H1 (cell line): ENCODE results near the gene MAP1LC3A. TPM values are rescaled to one million over a fixed set of nuclear protein-coding genes. Genes with fewer than 3 reads are reported as not detected.

ENCODE experiments used
- CTCF ChIA-PET: fragments of 300-600 bp; sonication (Branson Sonifier 250); formaldehyde crosslinking; loops from one replicate; lab custom pipeline; 2021; ENCODE audit not compliant: partially characterized antibody; lab: Charles Lee
- POLR2A ChIA-PET: fragments of 300-600 bp; sonication (Branson Sonifier 250); formaldehyde crosslinking; loops from one replicate; lab custom pipeline; 2021; ENCODE audit warnings: inconsistent platforms; ENCODE audit not compliant: partially characterized antibody; lab: Charles Lee
- DNase-seq, 2 experiments: peaks; one replicate each; pipeline versions ENCODE4 v3.0.0 to v3.0.0-alpha.2; 2010 to 2022; ENCODE audit warnings: low spot score in 2 of 2, low read depth in 1 of 2, mixed read lengths in 1 of 2
- FAIRE-seq: peaks from 2 replicates; lab custom pipeline; 2011; peaks lifted over from hg19 to GRCh38; lab: Jason Lieb, UNC
- H2AFZ ChIP-seq: 2 replicates; pipeline ENCODE4 v1.8.1; 2012; ENCODE audit warnings: low read length, inconsistent platforms
- H2AK5ac ChIP-seq: 2 replicates; pipeline ENCODE4 v1.6.1; 2013; ENCODE audit warnings: low read depth, low read length
- H2BK120ac ChIP-seq: replicated peaks from 2 replicates; pipeline ENCODE3; 2013; ENCODE audit warnings: low read depth, low read length, inconsistent platforms
- H2BK12ac ChIP-seq: 2 replicates; pipeline ENCODE4 v1.6.1; 2013; ENCODE audit warnings: low read depth, low read length
- H2BK15ac ChIP-seq: 2 replicates; pipeline ENCODE4 v1.6.1; 2013; ENCODE audit warnings: low read length
- H2BK20ac ChIP-seq: 2 replicates; pipeline ENCODE4 v1.6.1; 2013; ENCODE audit warnings: low read length
- H2BK5ac ChIP-seq: 2 replicates; pipeline ENCODE4 v1.6.1; 2013; ENCODE audit warnings: low read depth, low read length
- H3K14ac ChIP-seq: 2 replicates; pipeline ENCODE4 v1.6.1; 2013; ENCODE audit warnings: inconsistent platforms; ENCODE audit not compliant: insufficient read length
- H3K18ac ChIP-seq: 2 replicates; pipeline ENCODE4 v1.6.1; 2013; ENCODE audit warnings: low read length; ENCODE audit errors: extremely low read depth
- H3K23ac ChIP-seq: 2 replicates; pipeline ENCODE4 v1.6.1; 2013; ENCODE audit warnings: inconsistent platforms; ENCODE audit not compliant: insufficient read length
- H3K23me2 ChIP-seq: 2 replicates; pipeline ENCODE4 v1.6.1; 2013; ENCODE audit warnings: low read depth, low read length
- H3K27ac ChIP-seq: 2 replicates; pipeline ENCODE4 v1.6.1; 2011; ENCODE audit warnings: low read depth, low read length, inconsistent platforms
- H3K27me3 ChIP-seq, 4 experiments: replicated peaks in 1 of 4; 1 replicate in 1 of 4; 2 replicates in 3 of 4; pipeline versions ENCODE4 v1.6.1 to v1.8.1; 2011 to 2013; ENCODE audit warnings: low read length in 3 of 4, mild to moderate bottlenecking in 3 of 4, inconsistent platforms in 2 of 4, mixed read lengths in 2 of 4, moderate library complexity in 1 of 4; ENCODE audit not compliant: control insufficient read depth in 3 of 4, insufficient read depth in 3 of 4; ENCODE audit errors: extremely low read depth in 1 of 4
- H3K36me3 ChIP-seq, 4 experiments: 2 replicates each; pipeline versions ENCODE4 v1.6.1 to v1.8.1; 2011 to 2013; ENCODE audit warnings: mild to moderate bottlenecking in 4 of 4, low read length in 3 of 4, moderate library complexity in 2 of 4, control low read depth in 1 of 4, inconsistent platforms in 1 of 4; ENCODE audit not compliant: insufficient read depth in 4 of 4, control insufficient read depth in 2 of 4
- H3K4ac ChIP-seq: replicated peaks from 2 replicates; pipeline ENCODE3; 2013; ENCODE audit warnings: low read length, low read depth, mixed read lengths, inconsistent platforms; ENCODE audit not compliant: insufficient read length
- H3K4me1 ChIP-seq, 4 experiments: replicated peaks in 1 of 4; 1 replicate in 1 of 4; 2 replicates in 3 of 4; pipeline versions ENCODE4 v1.6.1 to v1.8.1; 2011 to 2013; ENCODE audit warnings: low read length in 3 of 4, inconsistent platforms in 2 of 4, mixed read lengths in 1 of 4; ENCODE audit not compliant: insufficient read depth in 4 of 4, control insufficient read depth in 3 of 4
- H3K4me2 ChIP-seq, 2 experiments: 2 replicates each; pipeline versions ENCODE4 v1.6.1 to v1.8.1; 2011 to 2013; ENCODE audit warnings: low read depth in 2 of 2, low read length in 2 of 2, control low read depth in 1 of 2, inconsistent platforms in 1 of 2, mild to moderate bottlenecking in 1 of 2; ENCODE audit not compliant: insufficient read depth in 1 of 2
- H3K4me3 ChIP-seq, 4 experiments: fragments of 200-600, 300-600 bp in 1 of 4; sonication (generic), shearing (Covaris generic), sonication (Bioruptor Twin) in 1 of 4; 2 replicates each; pipeline versions ENCODE4 v1.5.1 to v1.8.1; 2011 to 2016; ENCODE audit warnings: low read length in 4 of 4, low read depth in 3 of 4, control low read depth in 2 of 4, inconsistent platforms in 2 of 4, mild to moderate bottlenecking in 2 of 4, mixed read lengths in 1 of 4, moderate library complexity in 1 of 4; ENCODE audit not compliant: insufficient read depth in 2 of 4; ENCODE audit errors: extremely low read depth in 1 of 4
- H3K56ac ChIP-seq: replicated peaks from 2 replicates; pipeline ENCODE3; 2013; ENCODE audit warnings: low read depth, mild to moderate bottlenecking, mixed read lengths, low read length, inconsistent platforms; ENCODE audit not compliant: insufficient read length
- H3K79me1 ChIP-seq: 2 replicates; pipeline ENCODE4 v1.6.1; 2013; ENCODE audit warnings: low read depth, low read length, control low read depth
- H3K79me2 ChIP-seq, 2 experiments: 2 replicates each; pipeline versions ENCODE4 v1.6.1 to v1.8.1; 2012 to 2013; ENCODE audit warnings: low read length in 2 of 2, mild to moderate bottlenecking in 2 of 2, inconsistent platforms in 1 of 2; ENCODE audit not compliant: insufficient read depth in 2 of 2, control insufficient read depth in 1 of 2
- H3K9ac ChIP-seq, 4 experiments: replicated peaks in 1 of 4; 1 replicate in 1 of 4; 2 replicates in 3 of 4; pipeline versions ENCODE4 v1.6.1 to v1.8.1; 2011 to 2013; ENCODE audit warnings: low read depth in 3 of 4, low read length in 3 of 4, control low read depth in 2 of 4, mild to moderate bottlenecking in 2 of 4, moderate library complexity in 2 of 4, inconsistent platforms in 1 of 4; ENCODE audit errors: extremely low read depth in 1 of 4
- H3K9me3 ChIP-seq, 2 experiments: 2 replicates each; pipeline versions ENCODE4 v1.6.1 to v1.8.1; 2012 to 2013; ENCODE audit warnings: mild to moderate bottlenecking in 2 of 2, moderate library complexity in 2 of 2, control low read depth in 1 of 2, inconsistent platforms in 1 of 2, low read depth in 1 of 2, low read length in 1 of 2, mixed read lengths in 1 of 2; ENCODE audit not compliant: insufficient read depth in 2 of 2
- H4K20me1 ChIP-seq, 2 experiments: replicated peaks in 1 of 2; 2 replicates each; pipeline versions ENCODE3 to v1.8.1; 2011 to 2013; ENCODE audit warnings: inconsistent platforms in 2 of 2, low read length in 2 of 2, mild to moderate bottlenecking in 1 of 2; ENCODE audit not compliant: insufficient read depth in 2 of 2, control insufficient read depth in 1 of 2
- H4K5ac ChIP-seq: 2 replicates; pipeline ENCODE4 v1.6.1; 2013; ENCODE audit warnings: low read length, low read depth, mixed read lengths, inconsistent platforms; ENCODE audit not compliant: insufficient read length
- H4K8ac ChIP-seq: 2 replicates; pipeline ENCODE4 v1.8.0; 2013; ENCODE audit warnings: mild to moderate bottlenecking, moderate library complexity, low read length, inconsistent platforms; ENCODE audit not compliant: insufficient read depth; ENCODE audit errors: extremely low read depth
- H4K91ac ChIP-seq: replicated peaks from 2 replicates; pipeline ENCODE3; 2013; ENCODE audit warnings: low read length, mixed read lengths, inconsistent platforms; ENCODE audit not compliant: insufficient read length
- GABPA ChIP-seq: IDR thresholded peaks from 2 replicates; pipeline ENCODE4 v1.6.1; 2011; ENCODE audit warnings: mild to moderate bottlenecking, low read length, moderate library complexity, borderline replicate concordance; ENCODE audit not compliant: insufficient read depth
- RAD21 ChIP-seq, 2 experiments: IDR thresholded peaks in 1 of 2; conservative IDR thresholded peaks in 1 of 2; 2 replicates each; pipeline ENCODE4 v1.6.1; 2011; ENCODE audit warnings: low read depth in 2 of 2, low read length in 2 of 2, improper control_type of control experiment in 1 of 2, inconsistent platforms in 1 of 2, mild to moderate bottlenecking in 1 of 2, moderate library complexity in 1 of 2
- SUZ12 ChIP-seq: fragments of 200-600 bp; sonication (generic); IDR thresholded peaks from 2 replicates; pipeline ENCODE4 v1.6.1; 2012; ENCODE audit warnings: mild to moderate bottlenecking, inconsistent platforms, low read length, moderate library complexity, mixed read lengths
- TCF12 ChIP-seq: IDR thresholded peaks from 2 replicates; pipeline ENCODE4 v1.6.1; 2011; ENCODE audit warnings: low read depth, mild to moderate bottlenecking, low read length
- WGBS, 2 experiments: shearing (Covaris generic) in 1 of 2; methylation state at CpG; one replicate each; pipeline versions ENCODE4 v1.1.6 to v1.1.7; 2013 to 2015; ENCODE audit warnings: low lambda C conversion rate in 2 of 2, mixed read lengths in 2 of 2, inconsistent platforms in 1 of 2, low coverage in 1 of 2, missing lambda C conversion rate in 1 of 2; ENCODE audit not compliant: insufficient replicate concordance in 2 of 2, insufficient coverage in 1 of 2, insufficient read length in 1 of 2; ENCODE audit errors: extremely low coverage in 1 of 2, missing lambda C conversion rate in 1 of 2; 5-methylcytosine and 5-hydroxymethylcytosine counted together
- polyA plus RNA-seq, 7 experiments: library from polyadenylated mRNA; depleted of rRNA in 3 of 7; stranded (reverse) in 5 of 7; unstranded in 2 of 7; fragments of >200 nt in 5 of 7; fragments of 200-250 nt in 2 of 7; gene quantifications; 1 replicate in 5 of 7; 2 replicates in 1 of 7; 4 replicates in 1 of 7; pipeline versions ENCODE4 v1.2.1 to v1.2.3, GENCODE V29; 2011 to 2013; ENCODE audit warnings: missing spikeins in 2 of 7, mixed read lengths in 2 of 7
- total RNA-seq: library from RNA; stranded (reverse); fragmentation: NEBNext Ultra II Directional; extraction: Animal tissue kit (Norgen Biotek cat#: 25700); gene quantifications from 2 replicates; pipeline ENCODE4 v1.2.1, GENCODE V29; 2021

Gene MAP1LC3A
- total and polyA plus RNA-seq, 2 of the 8 experiments (the other 6 are each of a cell fraction or from before 2014, with no cell fraction given): 5.0 to 6.1 TPM

GRCh38 chr20:34537651-34538050 lies 20.9 kb upstream of the MAP1LC3A start:
- TF ChIP-seq SUZ12 (no peak), TCF12 (no peak), GABPA (no peak), RAD21 (IDR thresholded peaks at IDR 0.05 in 1 of 2, conservative IDR thresholded peaks at IDR 0.05 in 1 of 2; ENCODE audit: low read depth in 2 of 2, low read length in 2 of 2) (no peak)
- no peak overlapping the region for H3K4ac ChIP-seq
- no peaks in the 10 kb centered on the region for H3K4me1 ChIP-seq
- no peaks in the 10 kb centered on the region for H3K79me2 ChIP-seq
- peaks cover 2% of the 10 kb centered on the region; the same call in 1 of the 2 replicates for H3K79me1 ChIP-seq
- WGBS, 2 experiments: 91% methylated on average over 6 of the region's 8 CpGs; no CpG with 5 or more reads in 1 of the 2 experiments
- H2BK5ac ChIP-seq: no peak overlapping the region
- POLR2A ChIA-PET: interaction anchor here (1.0 to 1.2 kb wide), 2 partner anchors 13 to 173 kb away, joined by 3 to 4 read pairs; no protein-coding TSS in a partner anchor
- H3K9ac ChIP-seq: no peak overlapping the region
- H2BK120ac ChIP-seq: no peak overlapping the region
- H2AFZ ChIP-seq: no peak overlapping the region
- CTCF ChIA-PET: interaction anchor here (0.5 to 4.9 kb wide), 17 partner anchors 10 to 1388 kb away, joined by 3 to 24 read pairs (median 4); partner anchors contain the start of gene DYNLRB1
- H3K23ac ChIP-seq: no peak overlapping the region
- no peak overlapping the region for H4K91ac ChIP-seq
- no peaks in the 10 kb centered on the region for H3K23me2 ChIP-seq
- no peaks in the 10 kb centered on the region for H3K9me3 ChIP-seq
- no peak overlapping the region for H3K14ac ChIP-seq
- no peak overlapping the region for H2BK12ac ChIP-seq
- peaks cover 13 to 31% (median 23%) of the 10 kb centered on the region in 4 experiments for H3K36me3 ChIP-seq
- no peak overlapping the region for H3K27ac ChIP-seq
- H3K18ac ChIP-seq: no peak overlapping the region
- H3K27me3 ChIP-seq: no peaks in the 10 kb centered on the region
- peaks cover 2 to 13% of the 10 kb centered on the region in 2 experiments for H4K20me1 ChIP-seq
- no peak overlapping the region for H3K56ac ChIP-seq
- no peak overlapping the region; the same call in 1 of the 2 replicates for H4K8ac ChIP-seq
- H2BK15ac ChIP-seq: no peak overlapping the region
- FAIRE-seq (no peak), DNase-seq (no peak)
- no peak overlapping the region for H2BK20ac ChIP-seq
- no peak overlapping the region for H4K5ac ChIP-seq
- no peak overlapping the region for H3K4me2 ChIP-seq
- no peak overlapping the region for H3K4me3 ChIP-seq
- H2AK5ac ChIP-seq: no peak overlapping the region
